ENCODE measurements around the gene AIMP2.

AIMP2 gene

DNA sequence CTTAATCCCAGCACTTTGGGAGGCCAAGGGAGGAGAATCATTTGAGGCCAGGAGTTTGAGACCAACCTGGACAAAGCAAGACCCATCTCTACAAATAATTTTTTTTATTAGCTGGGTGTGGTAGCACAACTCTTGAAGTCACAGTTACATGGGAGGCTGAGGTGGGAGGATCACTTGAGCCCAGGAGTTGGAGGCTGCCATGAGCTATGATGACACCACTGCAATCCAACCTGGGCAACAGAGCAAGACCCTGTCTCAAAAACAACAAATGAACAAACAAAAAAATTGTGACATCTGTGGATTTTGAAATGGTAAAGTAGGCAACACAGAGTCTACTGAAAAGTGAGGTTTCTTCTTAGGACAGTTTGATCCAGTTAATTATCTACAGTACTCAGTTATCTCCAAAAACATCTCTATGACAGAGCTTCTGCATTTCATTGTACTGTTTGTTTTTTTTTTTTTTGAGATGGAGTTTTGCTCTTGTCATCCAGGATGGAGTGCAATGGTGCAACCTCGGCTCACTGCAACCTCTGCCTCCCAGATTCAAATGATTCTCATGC is 18.8 kb downstream of the AIMP2 start:
- TF ChIP-seq SP1 (IDR thresholded peaks at IDR 0.05): no peak
- TF ChIP-seq SUZ12 (IDR thresholded peaks at IDR 0.05): no peak
- TF ChIP-seq FOXM1 (IDR thresholded peaks at IDR 0.05; ENCODE audit: borderline replicate concordance): no peak
- no peak for TF ChIP-seq ARNT (IDR thresholded peaks at IDR 0.05)
- no peak for DNase-seq (ENCODE audit: extremely low spot score)
- POLR2A ChIA-PET: no interaction called here
- CTCF ChIA-PET: no interaction called here

DNA sequence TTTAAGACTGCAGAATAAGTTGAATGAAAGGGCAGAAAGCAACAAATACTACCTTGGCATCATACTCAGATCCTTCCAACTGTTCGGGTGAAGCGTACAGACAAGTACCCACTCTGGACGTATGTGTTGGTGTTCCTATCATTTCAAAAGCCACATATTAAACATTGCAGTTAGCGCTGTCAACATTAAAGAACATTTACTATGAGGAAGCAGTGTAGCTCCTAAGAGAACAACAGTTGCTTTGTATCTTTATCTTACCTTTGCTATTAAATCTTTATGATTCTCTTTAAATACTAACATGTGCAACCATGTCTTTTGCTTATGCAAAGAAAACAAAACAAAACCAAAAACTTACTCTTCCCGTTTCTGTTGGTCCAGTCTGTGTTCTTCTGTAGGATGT is 19.5 kb downstream of the AIMP2 start:
- CTCF ChIA-PET: no interaction called here
- no peak for DNase-seq (ENCODE audit: extremely low spot score)
- TF ChIP-seq ELF4 (IDR thresholded peaks at IDR 0.05) (no peak), FOXK2 (IDR thresholded peaks at IDR 0.05) (no peak), FOXA1 (IDR thresholded peaks at IDR 0.05) (no peak), TARDBP (IDR thresholded peaks at IDR 0.05) (no peak)
- POLR2A ChIA-PET: no interaction called here

DNA sequence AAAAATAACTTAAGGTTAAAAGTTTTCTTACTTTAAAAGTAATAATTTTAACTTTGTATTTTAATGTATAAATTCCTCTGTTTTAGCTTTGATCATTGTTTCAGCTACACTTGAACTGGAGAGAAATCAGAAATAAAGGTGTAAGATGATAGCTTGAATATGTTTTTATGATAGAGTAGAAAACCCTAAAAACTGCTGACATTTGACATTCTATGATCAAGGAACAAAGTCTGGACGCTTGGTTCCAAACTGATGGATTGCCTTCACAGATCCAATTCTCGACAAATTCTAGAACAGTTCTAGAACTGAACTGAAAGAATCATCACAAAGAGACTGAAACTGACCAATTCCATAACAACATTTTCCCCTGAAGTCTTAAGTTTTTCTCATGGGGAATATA is 21.9 kb downstream of the AIMP2 start, which contains the start of gene ANKRD61:
TSS of gene ANKRD61 (plus strand) at position 389 of the 400 bp plus-strand sequence. CDS start at position 389, 0 bp downstream.
- CTCF ChIA-PET: no interaction called here
- DNase-seq (ENCODE audit: extremely low spot score): no peak
- TF ChIP-seq L3MBTL2 (conservative IDR thresholded peaks at IDR 0.05): no peak
- TF ChIP-seq HDGF (IDR thresholded peaks at IDR 0.05; ENCODE audit: borderline replicate concordance): no peak
- POLR2A ChIA-PET: no interaction called here

DNA sequence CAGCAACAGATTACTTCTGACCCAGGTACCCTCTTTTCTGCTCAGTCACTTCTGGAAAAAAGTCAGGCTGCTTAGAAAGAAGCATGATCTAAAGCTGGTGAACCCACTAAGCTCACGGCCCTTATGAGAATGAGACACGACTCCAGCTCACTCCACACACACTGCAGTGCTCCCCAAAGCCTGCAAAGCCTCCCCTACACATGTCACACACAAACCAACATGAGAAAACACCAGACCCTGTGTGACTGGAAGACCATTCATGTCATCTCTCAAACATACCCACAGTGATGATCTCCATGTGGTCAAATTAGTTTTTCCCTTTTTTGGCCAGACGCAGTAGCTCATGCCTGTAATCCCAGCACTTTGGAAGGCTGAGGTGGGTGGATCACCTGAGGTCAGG is 22.5 kb downstream of the AIMP2 start:
- CTCF ChIA-PET: no interaction called here
- no peak for DNase-seq (ENCODE audit: extremely low spot score)
- POLR2A ChIA-PET: interaction anchor here (0.9 kb wide), 1 partner anchor 25 kb away, joined by 3 read pairs; no protein-coding TSS in a partner anchor
- TF ChIP-seq TARDBP (IDR thresholded peaks at IDR 0.05): no peak
- no peak for TF ChIP-seq CTBP1 (IDR thresholded peaks at IDR 0.05; ENCODE audit: borderline replicate concordance)
- no peak for TF ChIP-seq FOXA1 (IDR thresholded peaks at IDR 0.05)
- no peak for TF ChIP-seq L3MBTL2 (conservative IDR thresholded peaks at IDR 0.05)
- TF ChIP-seq FOXM1 (IDR thresholded peaks at IDR 0.05; ENCODE audit: borderline replicate concordance): no peak
- no peak for TF ChIP-seq SP1 (IDR thresholded peaks at IDR 0.05)
- TF ChIP-seq ARNT (IDR thresholded peaks at IDR 0.05): no peak
- no peak for TF ChIP-seq BHLHE40 (IDR thresholded peaks at IDR 0.05; ENCODE audit: borderline replicate concordance)
- no peak for TF ChIP-seq HDGF (IDR thresholded peaks at IDR 0.05; ENCODE audit: borderline replicate concordance)
- no peak for TF ChIP-seq ELF4 (IDR thresholded peaks at IDR 0.05)
- TF ChIP-seq NFRKB (IDR thresholded peaks at IDR 0.05): no peak
- no peak for TF ChIP-seq SUZ12 (IDR thresholded peaks at IDR 0.05)
- no peak for TF ChIP-seq LEF1 (IDR thresholded peaks at IDR 0.05; ENCODE audit: borderline replicate concordance)
- TF ChIP-seq, protein P1, sequence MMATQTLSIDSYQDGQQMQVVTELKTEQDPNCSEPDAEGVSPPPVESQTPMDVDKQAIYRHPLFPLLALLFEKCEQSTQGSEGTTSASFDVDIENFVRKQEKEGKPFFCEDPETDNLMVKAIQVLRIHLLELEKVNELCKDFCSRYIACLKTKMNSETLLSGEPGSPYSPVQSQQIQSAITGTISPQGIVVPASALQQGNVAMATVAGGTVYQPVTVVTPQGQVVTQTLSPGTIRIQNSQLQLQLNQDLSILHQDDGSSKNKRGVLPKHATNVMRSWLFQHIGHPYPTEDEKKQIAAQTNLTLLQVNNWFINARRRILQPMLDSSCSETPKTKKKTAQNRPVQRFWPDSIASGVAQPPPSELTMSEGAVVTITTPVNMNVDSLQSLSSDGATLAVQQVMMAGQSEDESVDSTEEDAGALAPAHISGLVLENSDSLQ (IDR thresholded peaks at IDR 0.05): no peak
- TF ChIP-seq ZNF384 (IDR thresholded peaks at IDR 0.05): no peak
- TF ChIP-seq FOXK2 (IDR thresholded peaks at IDR 0.05): no peak

DNA sequence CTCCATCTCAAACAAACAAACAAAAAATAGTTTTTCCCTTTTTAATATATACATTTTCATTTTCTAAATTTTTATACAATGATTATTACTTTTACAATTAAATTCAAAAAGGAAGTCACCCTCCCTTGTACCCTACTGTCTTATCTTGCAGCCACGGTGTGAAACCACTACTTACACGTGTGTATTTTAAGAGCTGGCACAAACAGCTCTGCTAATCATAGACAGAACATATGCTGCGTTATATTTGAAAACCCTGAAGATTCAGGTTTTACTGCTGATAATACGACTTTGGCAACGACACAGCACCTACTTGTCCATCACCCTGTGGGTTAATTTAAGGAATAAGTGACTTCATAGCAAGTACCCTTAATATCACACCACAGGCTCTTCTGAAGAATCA is 23.1 kb downstream of the AIMP2 start:
- TF ChIP-seq L3MBTL2 (conservative IDR thresholded peaks at IDR 0.05) (no peak), FOXA1 (IDR thresholded peaks at IDR 0.05) (no peak), LEF1 (IDR thresholded peaks at IDR 0.05; ENCODE audit: borderline replicate concordance) (no peak), FOXK2 (IDR thresholded peaks at IDR 0.05) (no peak), BHLHE40 (IDR thresholded peaks at IDR 0.05; ENCODE audit: borderline replicate concordance) (no peak), SP1 (IDR thresholded peaks at IDR 0.05) (no peak), TARDBP (IDR thresholded peaks at IDR 0.05) (no peak), ARNT (IDR thresholded peaks at IDR 0.05) (no peak), ZNF384 (IDR thresholded peaks at IDR 0.05) (no peak), ELF4 (IDR thresholded peaks at IDR 0.05) (no peak), SUZ12 (IDR thresholded peaks at IDR 0.05) (no peak), HDGF (IDR thresholded peaks at IDR 0.05; ENCODE audit: borderline replicate concordance) (no peak), NFRKB (IDR thresholded peaks at IDR 0.05) (no peak), CTBP1 (IDR thresholded peaks at IDR 0.05; ENCODE audit: borderline replicate concordance) (no peak), FOXM1 (IDR thresholded peaks at IDR 0.05; ENCODE audit: borderline replicate concordance) (no peak)
- TF ChIP-seq, protein P1 (IDR thresholded peaks at IDR 0.05): no peak
- ChIA-PET CTCF (no interaction called here), POLR2A (interaction anchor here (0.9 kb wide), 1 partner anchor 24 kb away, joined by 3 read pairs; no protein-coding TSS in a partner anchor)
- no peak for DNase-seq (ENCODE audit: extremely low spot score)

DNA sequence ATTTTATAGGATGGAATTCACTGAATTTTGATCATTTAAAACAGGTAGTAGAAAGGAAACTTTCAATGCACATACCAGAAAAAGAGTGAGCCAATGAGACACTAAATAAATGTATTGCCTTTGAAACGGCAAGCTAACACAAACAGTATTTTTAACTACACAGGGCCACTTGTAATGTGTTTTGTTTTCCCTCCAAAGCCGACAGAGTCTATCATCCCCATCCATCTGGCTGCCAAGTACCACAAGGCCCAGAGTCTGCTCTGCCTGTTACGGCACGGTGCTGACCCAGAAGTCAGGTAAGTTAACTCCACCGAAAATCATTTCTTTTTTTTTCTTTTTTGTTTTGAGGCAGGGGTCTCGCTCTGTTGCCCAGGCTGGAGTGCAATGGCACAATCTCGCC is 23.6 kb downstream of the AIMP2 start:
- no peak for DNase-seq (ENCODE audit: extremely low spot score)
- POLR2A ChIA-PET: interaction anchor here (0.9 kb wide), 1 partner anchor 24 kb away, joined by 3 read pairs; no protein-coding TSS in a partner anchor
- CTCF ChIA-PET: no interaction called here
- no peak for TF ChIP-seq FOXK2 (IDR thresholded peaks at IDR 0.05)
- no peak for TF ChIP-seq ARNT (IDR thresholded peaks at IDR 0.05)
- no peak for TF ChIP-seq SUZ12 (IDR thresholded peaks at IDR 0.05)
- no peak for TF ChIP-seq TARDBP (IDR thresholded peaks at IDR 0.05)
- TF ChIP-seq BHLHE40 (IDR thresholded peaks at IDR 0.05; ENCODE audit: borderline replicate concordance): no peak
- no peak for TF ChIP-seq SP1 (IDR thresholded peaks at IDR 0.05)
- no peak for TF ChIP-seq NFRKB (IDR thresholded peaks at IDR 0.05)
- TF ChIP-seq FOXA1 (IDR thresholded peaks at IDR 0.05): no peak
- no peak for TF ChIP-seq CTBP1 (IDR thresholded peaks at IDR 0.05; ENCODE audit: borderline replicate concordance)

DNA sequence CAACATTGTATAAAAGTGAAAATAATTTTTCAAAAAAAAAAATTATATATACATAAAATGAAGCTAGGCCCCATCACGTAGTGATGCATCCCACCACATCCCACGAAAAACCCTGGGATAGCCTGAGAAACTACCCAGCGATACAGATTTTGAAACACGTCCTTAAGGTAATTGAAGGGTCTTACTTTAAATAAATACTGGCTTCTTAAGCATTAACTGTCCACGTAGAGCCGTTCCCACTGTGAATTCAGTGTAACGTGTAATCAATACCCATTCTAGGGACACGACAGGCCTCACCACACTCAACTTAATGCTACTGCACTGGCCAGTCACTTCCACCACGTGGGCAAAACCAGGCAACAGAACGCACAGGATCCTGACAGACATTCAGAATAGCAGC is 26.1 kb downstream of the AIMP2 start:
- ChIA-PET CTCF (no interaction called here), POLR2A (no interaction called here)
- no peak for TF ChIP-seq FOXK2 (IDR thresholded peaks at IDR 0.05)
- TF ChIP-seq BHLHE40 (IDR thresholded peaks at IDR 0.05; ENCODE audit: borderline replicate concordance): no peak
- TF ChIP-seq CTBP1 (IDR thresholded peaks at IDR 0.05; ENCODE audit: borderline replicate concordance): no peak
- TF ChIP-seq FOXA1 (IDR thresholded peaks at IDR 0.05): no peak
- TF ChIP-seq SP1 (IDR thresholded peaks at IDR 0.05): no peak
- no peak for TF ChIP-seq ZNF384 (IDR thresholded peaks at IDR 0.05)
- no peak for TF ChIP-seq LEF1 (IDR thresholded peaks at IDR 0.05; ENCODE audit: borderline replicate concordance)
- TF ChIP-seq TARDBP (IDR thresholded peaks at IDR 0.05): no peak
- no peak for TF ChIP-seq HDGF (IDR thresholded peaks at IDR 0.05; ENCODE audit: borderline replicate concordance)
- TF ChIP-seq, protein P1 (IDR thresholded peaks at IDR 0.05): no peak
- no peak for TF ChIP-seq FOXM1 (IDR thresholded peaks at IDR 0.05; ENCODE audit: borderline replicate concordance)
- no peak for TF ChIP-seq ELF4 (IDR thresholded peaks at IDR 0.05)
- no peak for DNase-seq (ENCODE audit: extremely low spot score)

Data from HEK293T (cell line).